Omental fat pad (tissue), 4 donors: ENCODE results near the gene C2orf74. TPM values are rescaled to one million over a fixed set of nuclear protein-coding genes. Genes with fewer than 3 reads are reported as not detected.

ENCODE experiments used
- ATAC-seq: fragments of 150-250 bp; one replicate; pipeline ENCODE4 v1.9.1; 2016; ENCODE audit warnings: mild to moderate bottlenecking, moderate library complexity; ENCODE audit not compliant: low FRiP score
- DNase-seq: peaks from one replicate; pipeline ENCODE4 v3.0.0-alpha.2; 2019; ENCODE audit warnings: low spot score
- total RNA-seq, 4 donors: library from RNA; depleted of rRNA; stranded (reverse); fragments of >200 nt; gene quantifications; one replicate each; pipeline ENCODE4 v1.1.0, GENCODE V29; 2016
- TF ChIP-seq, protein P1 (sequence below), 3 donors: fragments of 450-650 bp; IDR thresholded peaks; one replicate each; pipeline ENCODE4 v1.5.1; 2016 to 2017; ENCODE audit warnings: antibody characterized with exemption in 3 of 3, mild to moderate bottlenecking in 3 of 3, moderate library complexity in 2 of 3

The C2orf74 gene
- total RNA-seq, 4 donors from 2014 or later: 16.1 to 29.9 (median 19.4) TPM

DNA sequence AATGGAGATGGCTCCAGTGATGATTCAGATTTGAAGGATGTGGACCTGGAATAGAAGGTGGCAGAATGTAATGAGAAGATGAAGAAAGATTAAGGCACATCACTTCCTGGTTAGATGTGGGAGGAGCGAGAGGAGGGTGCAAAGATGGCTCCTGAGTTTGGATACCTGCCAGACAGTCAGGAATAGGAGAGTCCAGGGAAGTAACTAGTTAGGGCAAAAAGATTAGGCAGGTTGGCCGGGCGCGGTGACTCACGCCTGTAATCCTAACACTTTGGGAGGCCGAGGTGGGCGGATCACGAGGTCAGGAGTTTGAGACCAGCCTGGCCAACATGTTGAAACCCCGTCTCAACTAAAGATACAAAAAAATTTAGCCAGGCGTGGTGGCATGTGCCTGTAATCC lies 5.6 kb downstream of the C2orf74 start:
- TF ChIP-seq, protein P1, sequence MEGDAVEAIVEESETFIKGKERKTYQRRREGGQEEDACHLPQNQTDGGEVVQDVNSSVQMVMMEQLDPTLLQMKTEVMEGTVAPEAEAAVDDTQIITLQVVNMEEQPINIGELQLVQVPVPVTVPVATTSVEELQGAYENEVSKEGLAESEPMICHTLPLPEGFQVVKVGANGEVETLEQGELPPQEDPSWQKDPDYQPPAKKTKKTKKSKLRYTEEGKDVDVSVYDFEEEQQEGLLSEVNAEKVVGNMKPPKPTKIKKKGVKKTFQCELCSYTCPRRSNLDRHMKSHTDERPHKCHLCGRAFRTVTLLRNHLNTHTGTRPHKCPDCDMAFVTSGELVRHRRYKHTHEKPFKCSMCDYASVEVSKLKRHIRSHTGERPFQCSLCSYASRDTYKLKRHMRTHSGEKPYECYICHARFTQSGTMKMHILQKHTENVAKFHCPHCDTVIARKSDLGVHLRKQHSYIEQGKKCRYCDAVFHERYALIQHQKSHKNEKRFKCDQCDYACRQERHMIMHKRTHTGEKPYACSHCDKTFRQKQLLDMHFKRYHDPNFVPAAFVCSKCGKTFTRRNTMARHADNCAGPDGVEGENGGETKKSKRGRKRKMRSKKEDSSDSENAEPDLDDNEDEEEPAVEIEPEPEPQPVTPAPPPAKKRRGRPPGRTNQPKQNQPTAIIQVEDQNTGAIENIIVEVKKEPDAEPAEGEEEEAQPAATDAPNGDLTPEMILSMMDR (IDR thresholded peaks at IDR 0.05): no peak
- ATAC-seq: no peak
- DNase-seq: no peak

DNA sequence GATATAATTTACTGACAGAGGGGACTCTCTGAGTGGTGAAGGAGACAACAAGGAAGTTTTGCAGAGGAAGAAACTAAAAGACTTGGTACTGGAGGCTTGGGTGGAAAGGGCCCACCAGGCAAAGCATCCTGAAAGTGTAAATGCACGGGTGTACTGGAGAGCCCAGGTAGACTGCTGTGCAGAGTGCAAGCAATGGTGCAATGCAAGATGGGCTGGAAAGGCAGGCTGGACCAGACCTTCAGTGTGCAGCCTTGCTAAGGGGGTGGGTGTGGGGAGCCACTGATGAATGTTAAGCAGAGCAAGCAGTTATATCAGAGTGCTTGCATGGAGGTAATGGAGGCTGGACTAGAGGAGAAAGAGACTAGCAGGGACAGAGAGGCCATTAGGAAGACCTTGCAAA lies 10.7 kb downstream of the C2orf74 start:
- DNase-seq (no peak), ATAC-seq (no peak)
- TF ChIP-seq, protein P1 (IDR thresholded peaks at IDR 0.05): no peak

DNA sequence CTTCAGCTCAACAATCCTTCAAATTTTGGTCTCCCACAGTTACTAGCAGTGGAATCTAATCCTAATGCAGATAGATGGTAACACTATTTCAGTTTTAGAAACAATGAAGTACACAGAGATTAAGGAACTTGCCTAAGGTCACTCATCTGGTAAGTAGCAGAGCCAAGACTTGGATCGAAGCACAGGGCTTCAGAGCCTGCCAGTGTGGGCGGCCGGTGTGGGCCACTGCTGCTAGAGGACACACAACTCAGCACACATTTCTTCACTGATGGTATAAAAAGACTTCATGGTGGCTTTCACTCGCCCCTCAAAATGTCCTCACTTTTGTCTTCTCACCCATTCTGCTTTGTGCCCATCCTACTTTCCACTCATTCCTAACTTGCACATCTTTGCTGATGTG lies 11.1 kb downstream of the C2orf74 start:
- no peak for DNase-seq
- ATAC-seq: no peak
- TF ChIP-seq, protein P1 (IDR thresholded peaks at IDR 0.05): no peak

DNA sequence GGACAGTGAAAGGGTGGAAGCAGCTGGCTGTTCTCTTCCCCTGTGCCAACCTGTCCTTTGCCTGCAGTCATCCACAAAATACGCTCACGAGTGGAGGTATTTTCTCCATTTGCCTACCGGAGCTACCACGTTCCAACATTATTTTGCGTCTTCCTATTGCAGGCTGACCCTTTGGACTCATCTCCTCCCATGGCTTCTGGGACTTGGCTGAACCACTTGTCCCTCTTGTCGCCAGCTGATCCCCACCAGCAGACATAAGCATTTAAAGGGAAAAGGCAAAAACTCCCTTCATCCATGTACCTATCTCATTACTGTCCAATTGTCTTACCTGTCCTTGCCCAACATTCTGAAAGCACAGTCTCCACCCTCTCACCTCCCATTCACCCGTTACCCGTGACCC lies 13.0 kb downstream of the C2orf74 start:
- ATAC-seq (no peak), DNase-seq (no peak)
- TF ChIP-seq, protein P1 (IDR thresholded peaks at IDR 0.05): no peak

DNA sequence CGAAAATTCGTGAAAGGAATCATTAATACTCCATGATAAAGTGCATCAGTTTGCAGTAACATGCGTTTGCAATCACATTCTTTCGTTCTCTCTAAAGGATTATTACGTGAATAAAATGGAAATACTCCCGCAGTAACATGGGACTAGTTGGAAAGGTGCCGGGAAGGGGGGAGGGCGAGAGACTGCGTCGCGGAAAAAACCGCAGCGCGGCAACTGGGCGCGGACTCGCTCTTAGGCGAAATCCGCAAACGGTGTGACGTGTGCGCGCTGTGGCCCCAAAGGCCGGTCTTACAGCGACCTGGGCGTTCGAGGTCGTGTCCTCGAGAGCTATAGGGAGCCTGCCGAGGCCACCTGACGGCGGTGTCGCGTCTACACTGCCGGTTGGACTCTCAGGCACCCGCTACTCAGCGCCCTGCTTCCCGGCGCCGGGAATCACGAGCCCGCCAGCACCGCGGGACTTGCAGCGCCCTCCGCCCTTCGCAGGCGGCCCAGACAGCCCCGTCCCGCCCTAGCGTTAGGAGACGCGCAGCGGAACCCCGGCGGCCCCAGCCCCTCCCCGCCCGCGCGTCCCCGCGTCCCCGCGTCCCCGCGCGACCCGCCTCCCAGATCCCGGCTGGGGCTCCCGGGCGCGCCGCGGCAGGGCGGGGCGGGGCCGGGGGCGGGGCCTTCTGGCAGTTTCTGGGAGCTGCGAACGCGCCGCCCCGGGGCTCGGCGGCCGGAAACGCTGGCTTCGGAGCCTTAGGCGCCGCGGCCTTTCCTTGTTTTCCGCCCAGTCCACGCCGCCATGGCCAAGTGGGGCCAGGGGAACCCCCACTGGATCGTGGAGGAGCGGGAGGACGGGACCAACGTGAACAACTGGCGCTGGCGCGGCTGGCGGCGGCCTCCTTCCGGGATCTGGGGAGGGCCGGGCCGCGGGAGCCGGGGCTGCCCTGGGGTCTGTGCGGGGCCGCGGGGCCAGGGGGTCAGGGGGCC lies 15.1 kb downstream of the C2orf74 start:
- ATAC-seq (peak; percentile 84), DNase-seq (peak; percentile 61)
- TF ChIP-seq, protein P1 (IDR thresholded peaks at IDR 0.05): no peak

DNA sequence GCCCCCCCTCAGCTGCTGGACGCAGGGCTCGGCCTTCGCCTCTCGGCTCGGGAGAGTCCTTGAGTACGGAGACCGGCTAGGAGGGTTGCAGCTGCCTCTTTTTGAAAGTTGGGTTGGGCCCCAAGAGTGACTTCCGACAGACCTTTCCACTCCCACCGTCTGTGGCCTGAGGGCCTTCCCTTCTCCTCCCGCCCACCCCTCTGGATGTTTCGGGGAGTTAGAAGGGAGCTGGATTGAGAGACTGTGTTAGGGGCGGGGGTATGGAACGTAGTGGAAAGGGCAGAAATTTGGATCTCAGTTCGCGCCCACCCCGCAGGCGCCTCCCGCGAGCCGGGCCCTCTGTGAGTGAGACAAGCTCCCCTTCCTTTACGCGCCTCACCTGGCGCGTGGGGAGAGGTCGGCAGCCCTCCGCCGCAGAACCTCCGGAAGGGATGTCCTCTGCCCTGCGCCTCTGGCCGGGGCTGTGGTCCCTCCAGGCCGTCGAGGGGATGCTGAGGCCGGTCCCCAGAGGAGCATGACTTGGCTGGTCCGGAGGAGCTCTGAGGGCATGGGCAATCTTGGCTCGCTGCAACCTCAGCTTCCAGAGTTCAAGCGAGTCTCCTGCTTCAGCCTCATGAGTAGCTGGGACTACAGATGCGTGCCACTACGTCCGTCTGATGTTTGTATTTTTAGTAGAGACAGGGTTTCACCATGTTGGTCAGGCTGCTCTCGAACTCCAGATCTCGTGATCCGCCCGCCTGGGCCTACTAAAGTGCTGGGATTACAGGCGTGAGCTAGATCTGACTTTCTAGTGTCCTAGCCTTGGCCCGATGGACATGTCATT lies 15.9 kb downstream of the C2orf74 start:
- ATAC-seq: peak; percentile 6
- DNase-seq: no peak
- TF ChIP-seq, protein P1 (IDR thresholded peaks at IDR 0.05): no peak
